Cardiac septum (tissue), 1 donor: ENCODE results near the gene IER5L. TPM values are rescaled to one million over a fixed set of nuclear protein-coding genes. Genes with fewer than 3 reads are reported as not detected.
"Not testable (repeated sequence)": the region's sequence is repeated elsewhere in the genome, so short reads cannot be mapped to it uniquely, and the experiment has no call there.

Experiments used
- DNase-seq: peaks from one replicate; pipeline ENCODE4 v3.0.0-alpha.2; 2020; ENCODE audit warnings: low spot score
- intact Hi-C: fragments of 100-400 bp; cut with DNase I; formaldehyde crosslinking; loops from one replicate; pipeline ENCODE4 v1.14.0; 2022
- total RNA-seq: library from RNA; stranded (reverse); fragmentation: NEBNext Ultra II Directional; extraction: Animal tissue kit (Norgen Biotek cat#: 25700); gene quantifications from one replicate; pipeline ENCODE4 v1.2.1, GENCODE V29; 2021
- donor health status: DM: no; HTN: no; CAD: no.

IER5L gene
- total RNA-seq, 1 donor from 2014 or later: 12.6 TPM

DNA sequence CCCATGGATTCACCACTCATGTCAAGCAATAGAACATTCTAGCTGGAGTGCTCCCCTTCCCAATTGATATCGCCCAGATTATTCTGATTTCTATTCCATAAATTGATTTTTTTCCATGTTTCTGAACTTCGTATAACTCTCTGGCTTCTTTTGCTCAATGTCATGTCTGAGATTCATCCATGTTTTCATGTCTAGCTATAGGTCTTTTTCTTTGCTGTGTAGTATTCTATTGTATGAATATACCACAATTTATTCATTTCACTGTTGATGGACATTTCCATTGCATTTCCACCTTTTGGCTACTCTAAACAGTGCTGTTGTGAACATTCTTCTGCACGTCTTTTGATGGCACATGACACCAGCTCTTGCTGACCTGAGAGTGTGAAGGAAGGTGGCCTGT, 47.3 kb downstream of the IER5L start:
- intact Hi-C loops: loop anchor here (5.0 kb wide), 1 partner anchor 657 kb away; no protein-coding TSS in a partner anchor
- no peak for DNase-seq

DNA sequence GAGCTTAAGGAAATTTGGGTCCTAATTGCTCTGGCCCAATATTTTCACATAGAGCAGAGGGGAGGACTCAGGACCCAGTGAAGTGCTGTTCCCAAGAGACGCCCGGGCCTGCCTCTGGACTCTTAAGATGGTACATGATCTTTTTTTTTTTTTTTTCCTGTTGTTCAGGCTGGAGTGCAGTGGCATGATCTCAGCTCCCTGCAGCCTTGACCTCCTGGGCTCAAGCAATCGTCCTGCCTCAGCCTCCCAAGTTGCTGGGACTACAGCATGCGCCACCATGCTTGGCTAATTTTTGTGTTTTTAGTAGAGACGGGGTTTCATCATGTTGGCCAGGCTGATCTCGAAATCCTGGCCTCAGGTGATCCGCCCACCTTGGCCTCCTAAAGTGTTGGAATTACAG, 47.8 kb downstream of the IER5L start:
- not testable (repeated sequence) for DNase-seq
- intact Hi-C loops: loop anchor here (5.0 kb wide), 1 partner anchor 657 kb away; no protein-coding TSS in a partner anchor

DNA sequence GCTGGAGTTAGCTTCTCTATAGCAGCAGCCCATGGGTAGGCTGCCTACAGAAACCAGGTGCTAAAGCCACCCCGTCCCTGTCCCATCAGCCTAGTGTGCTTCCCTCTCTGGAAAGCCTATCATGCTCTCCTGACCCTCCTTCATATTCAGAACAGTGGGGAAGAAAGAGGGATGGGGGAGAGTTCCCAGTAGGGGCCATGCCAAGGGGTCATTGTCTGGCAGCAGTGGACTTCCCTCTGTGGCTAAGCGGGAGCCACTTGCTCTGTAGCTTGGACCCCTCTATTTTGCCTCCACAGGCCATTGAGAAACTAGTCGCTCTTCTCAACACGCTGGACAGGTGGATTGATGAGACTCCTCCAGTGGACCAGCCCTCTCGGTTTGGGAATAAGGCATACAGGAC, 49.4 kb downstream of the IER5L start:
- intact Hi-C loops: no loop called here
- DNase-seq: no peak

DNA sequence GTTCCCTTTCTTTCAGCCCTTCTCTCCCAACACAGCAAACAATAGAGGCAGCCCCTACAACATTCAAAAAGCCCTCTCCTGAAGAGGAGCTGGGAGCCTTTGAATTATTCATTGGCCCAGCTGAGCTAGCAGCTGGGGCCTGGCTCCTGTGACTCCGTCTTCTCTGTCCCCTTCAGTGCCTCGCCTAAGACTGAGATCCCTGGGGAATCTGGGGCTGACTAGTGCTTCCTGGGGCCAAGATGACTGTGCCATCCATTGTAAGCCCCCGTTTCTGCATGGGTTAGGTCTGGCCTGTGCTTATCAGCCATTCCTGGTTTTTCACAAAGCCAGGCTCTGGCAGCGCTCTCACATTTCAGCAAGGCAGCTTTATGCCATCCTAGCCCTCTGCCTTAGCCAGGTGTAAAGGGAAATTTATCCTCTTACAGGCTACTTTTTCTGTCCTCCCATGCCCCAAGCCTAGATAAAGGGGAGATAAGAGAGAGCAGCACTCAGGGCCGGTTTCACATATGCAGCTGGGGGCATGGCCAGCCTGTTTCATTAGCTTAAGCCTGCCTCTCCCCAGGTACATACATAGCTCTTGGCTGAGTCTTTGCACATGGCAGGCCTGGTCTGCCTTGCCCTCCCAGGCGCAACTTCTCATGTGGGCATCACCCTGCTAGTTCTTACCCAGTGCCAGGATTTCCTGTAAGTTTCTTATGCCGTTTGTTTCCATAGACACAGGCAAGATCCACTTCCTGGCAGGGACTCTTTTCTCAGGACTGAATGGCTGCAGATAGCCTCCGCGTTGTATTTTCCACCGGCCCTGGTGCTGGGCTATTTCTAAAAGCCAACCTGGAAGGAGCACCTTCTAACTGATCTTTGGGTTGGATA, 51.1 kb downstream of the IER5L start:
- intact Hi-C loops: no loop called here
- no peak for DNase-seq

Other genes starting within 250 kb of the IER5L start
- gene DOLK, start 230.7 kb downstream of the IER5L start, total RNA-seq: 9.8 TPM
- gene NUP188, start 230.6 kb downstream of the IER5L start, total RNA-seq: 36.3 TPM
- 40.6 TPM for gene SH3GLB2, start 149.9 kb downstream of the IER5L start, total RNA-seq
- gene MIGA2, start 141.6 kb downstream of the IER5L start, total RNA-seq: 39.3 TPM
- gene DOLPP1, start 97.2 kb downstream of the IER5L start, total RNA-seq: 4.8 TPM
- gene CRAT, start 67.5 kb downstream of the IER5L start, total RNA-seq: 68.1 TPM
- gene PTPA, start 66.8 kb downstream of the IER5L start, total RNA-seq: 204 TPM